Gastrocnemius medialis (tissue), 4 donors: ENCODE data around the gene COL1A1. TPM values are rescaled to one million over a fixed set of nuclear protein-coding genes. Genes with fewer than 3 reads are reported as not detected.

ENCODE experiments used
- ATAC-seq, 2 donors: fragments of 150-250 bp; one replicate each; pipeline ENCODE4 v1.9.1; 2016
- DNase-seq, 2 donors: peaks; one replicate each; pipeline ENCODE4 v3.0.0-alpha.2; 2019
- H3K27ac ChIP-seq, 4 donors: fragments of 200-600 bp; sonication (generic); 1 replicate in 1 of 4; 2 replicates in 3 of 4; pipeline ENCODE4 v1.5.1; 2016 to 2018; ENCODE audit warnings: mild to moderate bottlenecking in 2 of 4, moderate library complexity in 1 of 4
- H3K27me3 ChIP-seq, 3 donors: fragments of 200-600 bp; sonication (generic) in 2 of 3; 1 replicate in 1 of 3; 2 replicates in 2 of 3; pipeline versions ENCODE4 v1.5.1 to v1.6.0; 2016 to 2019; ENCODE audit warnings: mild to moderate bottlenecking in 1 of 3, moderate library complexity in 1 of 3
- H3K36me3 ChIP-seq, 2 donors: fragments of 200-600 bp; sonication (generic) in 1 of 2; one replicate each; pipeline ENCODE4 v1.5.1; 2017 to 2018
- H3K4me1 ChIP-seq, 2 donors: fragments of 200-600 bp; sonication (generic) in 1 of 2; one replicate each; pipeline ENCODE4 v1.5.1; 2016 to 2017; ENCODE audit warnings: mild to moderate bottlenecking in 2 of 2
- H3K4me3 ChIP-seq, 4 donors: fragments of 200-600 bp; sonication (generic) in 3 of 4; 1 replicate in 1 of 4; 2 replicates in 3 of 4; pipeline ENCODE4 v1.5.1; 2016 to 2019; ENCODE audit warnings: mild to moderate bottlenecking in 2 of 4
- H3K9me3 ChIP-seq, 3 donors: fragments of 200-600 bp; sonication (generic) in 2 of 3; 1 replicate in 1 of 3; 2 replicates in 2 of 3; pipeline ENCODE4 v1.5.1; 2016 to 2019
- POLR2A ChIP-seq, 2 donors: fragments of 450-650 bp; IDR thresholded peaks; one replicate each; pipeline ENCODE4 v1.6.1; 2017; ENCODE audit warnings: antibody characterized with exemption in 2 of 2, mild to moderate bottlenecking in 2 of 2, moderate library complexity in 2 of 2
- in situ Hi-C, 4 donors: fragments of 200-750 bp; cut with MboI; loops; one replicate each; pipeline versions ENCODE4 v1.15.0 to v1.8.0; 2017; ENCODE audit warnings: low sequenced_read_pairs in 4 of 4
- intact Hi-C: fragments of 100-400 bp; cut with DNase I; formaldehyde crosslinking; loops from one replicate; pipeline ENCODE4 v1.15.1; 2023; ENCODE audit warnings: low total_unique reads
- total RNA-seq, 4 donors: library from RNA; depleted of rRNA; stranded (reverse); fragments of >200 nt; gene quantifications; one replicate each; pipeline versions ENCODE4 v1.1.0 to v1.2.3, GENCODE V29; 2016
- TF ChIP-seq, protein P1 (sequence below), 5 experiments: fragments of 450-650 bp in 3 of 5; fragments of 200-600 bp in 2 of 5; sonication (generic) in 2 of 5; IDR thresholded peaks in 4 of 5; conservative IDR thresholded peaks in 1 of 5; 1 replicate in 4 of 5; 2 replicates in 1 of 5; pipeline ENCODE4 v1.5.1; 2016 to 2019; ENCODE audit warnings: antibody characterized with exemption in 5 of 5, mild to moderate bottlenecking in 3 of 5, moderate library complexity in 3 of 5

The COL1A1 gene
- total RNA-seq, 4 donors from 2014 or later = 1.7 to 9.5 (median 5.1) TPM

DNA sequence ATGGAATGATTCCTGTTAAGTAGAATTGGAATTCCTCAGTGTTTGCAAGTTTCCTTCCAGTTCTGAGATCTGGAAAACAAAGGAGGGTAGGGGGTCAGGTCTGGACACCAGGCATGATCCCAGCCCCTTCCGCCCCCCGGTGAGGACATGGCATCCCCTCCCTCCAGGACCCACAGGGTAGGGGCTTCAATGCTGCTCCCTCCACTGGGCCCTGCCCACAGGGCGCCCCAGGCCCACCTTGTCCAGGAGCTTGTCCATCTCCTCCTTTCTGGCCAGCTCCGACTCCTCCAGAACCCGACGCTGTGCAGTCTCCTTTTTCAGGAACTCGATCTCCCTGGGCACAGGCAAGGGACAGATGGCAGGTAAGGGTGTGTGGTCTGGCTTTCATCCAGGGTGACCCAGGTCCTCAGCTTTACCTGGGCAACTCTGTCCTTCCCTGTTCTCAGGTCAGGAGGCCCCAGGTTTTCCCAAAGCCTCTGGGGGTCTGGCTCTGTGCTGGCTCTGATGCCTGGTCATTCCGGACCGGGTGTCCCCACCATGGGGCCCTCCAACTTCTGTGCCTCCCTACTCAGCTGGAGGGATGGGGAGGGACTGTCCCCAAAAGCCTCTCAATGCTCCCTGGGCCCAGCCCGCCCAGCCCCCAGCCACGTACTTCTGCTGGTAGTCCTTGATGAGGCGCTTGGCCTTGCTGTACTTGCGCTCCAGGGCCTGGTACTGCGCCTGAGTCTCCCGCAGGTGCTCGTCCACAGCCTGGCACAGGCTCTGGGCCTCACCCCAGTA is 65.9 kb downstream of the COL1A1 start:
- no peak for ATAC-seq
- TF ChIP-seq, protein P1, sequence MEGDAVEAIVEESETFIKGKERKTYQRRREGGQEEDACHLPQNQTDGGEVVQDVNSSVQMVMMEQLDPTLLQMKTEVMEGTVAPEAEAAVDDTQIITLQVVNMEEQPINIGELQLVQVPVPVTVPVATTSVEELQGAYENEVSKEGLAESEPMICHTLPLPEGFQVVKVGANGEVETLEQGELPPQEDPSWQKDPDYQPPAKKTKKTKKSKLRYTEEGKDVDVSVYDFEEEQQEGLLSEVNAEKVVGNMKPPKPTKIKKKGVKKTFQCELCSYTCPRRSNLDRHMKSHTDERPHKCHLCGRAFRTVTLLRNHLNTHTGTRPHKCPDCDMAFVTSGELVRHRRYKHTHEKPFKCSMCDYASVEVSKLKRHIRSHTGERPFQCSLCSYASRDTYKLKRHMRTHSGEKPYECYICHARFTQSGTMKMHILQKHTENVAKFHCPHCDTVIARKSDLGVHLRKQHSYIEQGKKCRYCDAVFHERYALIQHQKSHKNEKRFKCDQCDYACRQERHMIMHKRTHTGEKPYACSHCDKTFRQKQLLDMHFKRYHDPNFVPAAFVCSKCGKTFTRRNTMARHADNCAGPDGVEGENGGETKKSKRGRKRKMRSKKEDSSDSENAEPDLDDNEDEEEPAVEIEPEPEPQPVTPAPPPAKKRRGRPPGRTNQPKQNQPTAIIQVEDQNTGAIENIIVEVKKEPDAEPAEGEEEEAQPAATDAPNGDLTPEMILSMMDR (IDR thresholded peaks at IDR 0.05 in 4 of 5, conservative IDR thresholded peaks at IDR 0.05 in 1 of 5) = no peak
- TF ChIP-seq POLR2A (IDR thresholded peaks at IDR 0.05) = no peak
- no peaks in the 10 kb centered on the region for H3K27me3 ChIP-seq
- H3K9me3 ChIP-seq = no peaks in the 10 kb centered on the region
- intact Hi-C loops = no loop called here
- H3K36me3 ChIP-seq = peaks cover 0 to 44% of the 10 kb centered on the region in 2 donors
- H3K4me1 ChIP-seq = peaks cover 40 to 45% of the 10 kb centered on the region in 2 donors
- peak overlapping the region; percentile 29 to 95 (median 95) for H3K27ac ChIP-seq
- no peak for DNase-seq
- H3K4me3 ChIP-seq = no peak overlapping the region
- in situ Hi-C loops = no loop called here

DNA sequence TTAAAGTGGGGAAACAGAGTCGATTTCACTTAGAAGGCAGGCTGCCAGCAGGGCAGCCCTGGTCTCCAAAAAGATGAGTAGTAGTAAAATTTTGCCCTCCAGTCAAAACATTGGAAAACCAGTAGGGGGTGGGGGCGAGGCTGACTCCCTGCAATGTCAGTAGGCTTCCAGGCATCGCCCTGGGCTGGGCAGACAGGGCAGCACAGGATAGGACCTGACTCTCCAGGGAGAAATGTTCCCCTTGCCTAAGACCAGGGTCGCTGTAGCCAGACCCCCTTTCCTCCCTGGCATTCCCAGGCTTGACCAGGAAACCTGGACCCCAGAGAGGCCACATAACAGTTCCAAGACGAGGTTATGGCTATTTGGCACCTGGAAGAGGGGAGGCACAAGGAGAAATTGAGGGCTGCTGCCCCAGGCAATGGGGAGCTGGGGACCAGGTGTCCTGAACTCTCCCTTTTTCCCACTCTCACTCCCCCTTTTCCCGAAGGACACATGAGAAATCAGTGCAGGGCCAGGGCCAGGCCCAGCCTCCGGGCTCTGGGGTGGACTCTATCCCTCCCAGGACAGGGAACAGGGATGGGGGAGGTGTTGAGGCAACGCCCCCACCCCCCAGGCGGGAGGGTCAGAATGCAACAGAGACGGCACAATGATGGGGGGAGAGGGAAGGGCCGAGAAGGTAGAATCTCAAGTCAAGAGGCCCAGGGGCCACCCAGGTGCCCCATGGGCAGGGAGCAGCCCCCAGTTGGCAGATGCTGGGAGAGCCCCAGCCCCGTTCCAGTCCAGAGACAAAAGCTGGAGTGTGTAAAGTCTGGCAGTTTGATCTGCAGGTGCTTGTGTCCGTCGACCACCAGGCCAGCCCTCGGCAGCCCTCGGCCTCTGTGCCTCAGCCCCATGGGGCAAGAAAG is 67.0 kb downstream of the COL1A1 start:
- Histone ChIP-seq H3K9me3 (no peaks in the 10 kb centered on the region), H3K36me3 (peaks cover 0 to 38% of the 10 kb centered on the region in 2 donors), H3K4me3 (no peak overlapping the region), H3K4me1 (peaks cover 36 to 43% of the 10 kb centered on the region in 2 donors), H3K27me3 (no peaks in the 10 kb centered on the region), H3K27ac (peak overlapping the region; percentile 89 to 95 (median 95))
- intact Hi-C loops (loop anchor here (5.0 kb wide), 1 partner anchor 33 kb away; the partner anchor contains the start of gene SGCA), in situ Hi-C loops (no loop called here)
- ATAC-seq (no peak), DNase-seq (no peak)
- TF ChIP-seq POLR2A (IDR thresholded peaks at IDR 0.05) = no peak
- TF ChIP-seq, protein P1 (IDR thresholded peaks at IDR 0.05 in 4 of 5, conservative IDR thresholded peaks at IDR 0.05 in 1 of 5) = no peak

DNA sequence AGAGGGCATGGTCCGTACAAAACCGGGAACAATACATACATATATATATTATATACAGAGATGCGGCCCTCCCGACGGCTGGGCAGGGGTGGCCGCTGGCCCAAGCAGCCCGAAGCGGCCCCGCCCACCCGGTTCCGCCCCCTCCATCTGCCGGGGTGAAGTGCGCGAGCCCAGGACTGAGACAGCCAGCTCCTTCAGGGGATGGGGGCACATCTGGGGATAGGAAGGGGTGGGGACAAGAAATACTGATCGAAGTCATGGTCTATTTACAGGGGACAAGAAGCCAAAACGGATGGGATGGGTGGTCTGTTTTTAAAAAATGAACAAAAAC is 67.7 kb downstream of the COL1A1 start:
- in situ Hi-C loops (no loop called here), intact Hi-C loops (loop anchor here (2.0 to 5.0 kb wide), 3 partner anchors 21 to 39 kb away; partner anchors contain the start of genes PDK2 and SGCA)
- Histone ChIP-seq H3K9me3 (no peaks in the 10 kb centered on the region), H3K4me3 (no peak overlapping the region), H3K27me3 (peaks cover 0 to 2% (median 0%) of the 10 kb centered on the region in 3 donors), H3K27ac (peak overlapping the region; percentile 89 to 95 (median 95)), H3K36me3 (peaks cover 0 to 31% of the 10 kb centered on the region in 2 donors), H3K4me1 (peaks cover 35 to 47% of the 10 kb centered on the region in 2 donors)
- peak in 1 of 2 donors; percentile 8 for ATAC-seq
- DNase-seq = no peak
- TF ChIP-seq POLR2A (IDR thresholded peaks at IDR 0.05) = no peak
- TF ChIP-seq, protein P1 (IDR thresholded peaks at IDR 0.05 in 4 of 5, conservative IDR thresholded peaks at IDR 0.05 in 1 of 5) = no peak

Other genes starting within 250 kb of the COL1A1 start
- not detected for gene DLX4, start 232.4 kb downstream of the COL1A1 start, total RNA-seq
- gene DLX3, start 206.4 kb downstream of the COL1A1 start, total RNA-seq = not detected
- 10 to 100 TPM in 3 of 4 donors, 1 to 10 TPM in 1; 5.1 to 25.9 (median 18.4) TPM for gene ITGA3, start 145.5 kb downstream of the COL1A1 start, total RNA-seq
- gene PDK2, start 106.3 kb downstream of the COL1A1 start, total RNA-seq = 100 to 1,000 TPM; 111 to 335 (median 124) TPM
- 1 to 10 TPM in 1 of 4 donors, under 1 TPM in 2, not detected in 1; 0.04 to 3.8 (median 0.31) TPM for gene SAMD14, start 71.5 kb downstream of the COL1A1 start, total RNA-seq
- 10 to 100 TPM in 2 of 4 donors, 1 to 10 TPM in 2; 4.7 to 18.8 (median 11.0) TPM for gene PPP1R9B, start 51.0 kb downstream of the COL1A1 start, total RNA-seq
- 100 to 1,000 TPM; 227 to 385 (median 292) TPM for gene SGCA, start 35.6 kb downstream of the COL1A1 start, total RNA-seq
- gene TMEM92, start 72.8 kb upstream of the COL1A1 start, total RNA-seq = not detected
- gene XYLT2, start 144.5 kb upstream of the COL1A1 start, total RNA-seq = 10 to 100 TPM in 2 of 4 donors, 1 to 10 TPM in 2; 7.9 to 12.6 (median 9.8) TPM
- gene MRPL27, start 171.6 kb upstream of the COL1A1 start, total RNA-seq = 100 to 1,000 TPM; 110 to 141 (median 134) TPM
- under 1 TPM in 2 of 4 donors, not detected in 2; 0.82 to 0.95 TPM for gene EME1, start 171.6 kb upstream of the COL1A1 start, total RNA-seq
- 10 to 100 TPM; 25.4 to 73.2 (median 55.8) TPM for gene LRRC59, start 195.9 kb upstream of the COL1A1 start, total RNA-seq
- 10 to 100 TPM in 3 of 4 donors, 1 to 10 TPM in 1; 8.7 to 61.4 (median 34.2) TPM for gene ACSF2, start 224.6 kb upstream of the COL1A1 start, total RNA-seq